GM23338 (cell line): Measurements from ENCODE around the gene ZDHHC1. TPM values are rescaled to one million over a fixed set of nuclear protein-coding genes. Genes with fewer than 3 reads are reported as not detected.

Experiments
- ATAC-seq: fragments of 200-7000 bp; cut with Tn5 transposase; 3 replicates; pipeline ENCODE4 v1.9.1; 2020
- DNase-seq: peaks from one replicate; pipeline ENCODE4 v3.0.0-alpha.2; 2015; ENCODE audit warnings: low spot score
- H2AFZ ChIP-seq: fragments of 200-600 bp; sonication (generic); 2 replicates; pipeline ENCODE4 v1.8.0; 2016; ENCODE audit warnings: antibody characterized with exemption, mild to moderate bottlenecking, moderate library complexity
- H3F3A ChIP-seq: fragments of 200-600 bp; sonication (generic); replicated peaks from 2 replicates; pipeline ENCODE4 v1.8.0; 2017; ENCODE audit warnings: antibody characterized with exemption, mixed run types, low read depth
- H3K27ac ChIP-seq: fragments of 200-600 bp; sonication (generic); 2 replicates; pipeline ENCODE4 v1.6.1; 2016; ENCODE audit warnings: low read depth
- H3K27me3 ChIP-seq: fragments of 200-600 bp; sonication (generic); 2 replicates; pipeline ENCODE4 v1.8.0; 2016; ENCODE audit warnings: mild to moderate bottlenecking, mixed run types, moderate library complexity; ENCODE audit not compliant: insufficient read depth
- H3K36me3 ChIP-seq: fragments of 200-600 bp; sonication (generic); 2 replicates; pipeline ENCODE4 v1.8.0; 2016; ENCODE audit warnings: mild to moderate bottlenecking; ENCODE audit not compliant: insufficient read depth
- H3K4me1 ChIP-seq: fragments of 200-600 bp; sonication (generic); 2 replicates; pipeline ENCODE4 v1.8.0; 2016; ENCODE audit warnings: mild to moderate bottlenecking, moderate library complexity; ENCODE audit not compliant: insufficient read depth
- H3K4me2 ChIP-seq: fragments of 200-600 bp; sonication (generic); 2 replicates; pipeline ENCODE4 v1.7.1; 2017; ENCODE audit warnings: mixed run types
- H3K4me3 ChIP-seq: fragments of 200-600 bp; sonication (generic); 2 replicates; pipeline ENCODE4 v1.6.1; 2016; ENCODE audit warnings: mixed run types
- H3K79me2 ChIP-seq: fragments of 200-600 bp; sonication (generic); replicated peaks from 2 replicates; pipeline ENCODE4 v1.8.0; 2017; ENCODE audit warnings: mild to moderate bottlenecking; ENCODE audit not compliant: insufficient read depth
- H3K9me2 ChIP-seq: fragments of 200-600 bp; sonication (generic); 2 replicates; pipeline ENCODE4 v1.8.0; 2017; ENCODE audit not compliant: insufficient read depth
- H4K20me1 ChIP-seq: fragments of 200-600 bp; sonication (generic); replicated peaks from 2 replicates; pipeline ENCODE4 v1.8.0; 2017; ENCODE audit warnings: mild to moderate bottlenecking; ENCODE audit not compliant: insufficient read depth
- H3K27ac Mint-ChIP-seq: 2 replicates; pipeline ENCODE4 v1.8.0; 2020; ENCODE audit warnings: inconsistent platforms, mild to moderate bottlenecking, moderate library complexity, mixed read lengths
- H3K27me3 Mint-ChIP-seq: 3 replicates; pipeline ENCODE4 v1.8.0; 2022; ENCODE audit warnings: low read depth, mild to moderate bottlenecking, moderate library complexity, mixed read lengths, inconsistent platforms; ENCODE audit not compliant: insufficient read depth, poor library complexity
- H3K36me3 Mint-ChIP-seq: 3 replicates; pipeline ENCODE4 v1.8.0; 2021; ENCODE audit warnings: low read depth, mild to moderate bottlenecking, inconsistent platforms, moderate library complexity, mixed read lengths
- H3K4me1 Mint-ChIP-seq: 3 replicates; pipeline ENCODE4 v1.8.0; 2020; ENCODE audit warnings: mild to moderate bottlenecking, inconsistent platforms, mixed read lengths
- H3K4me3 Mint-ChIP-seq: 3 replicates; pipeline ENCODE4 v1.8.0; 2021; ENCODE audit warnings: moderate library complexity, mild to moderate bottlenecking, inconsistent platforms, mixed read lengths
- H3K9me3 Mint-ChIP-seq: 3 replicates; pipeline ENCODE4 v1.8.0; 2020; ENCODE audit warnings: moderate library complexity, mild to moderate bottlenecking, inconsistent platforms, mixed read lengths
- EZH2phosphoT487 ChIP-seq: fragments of 200-600 bp; sonication (generic); IDR thresholded peaks from one replicate; pipeline ENCODE4 v1.8.1; 2018; ENCODE audit warnings: antibody characterized with exemption; ENCODE audit not compliant: unreplicated experiment
- JUNB ChIP-seq: IDR thresholded peaks from one replicate; pipeline ENCODE4 v1.6.1; 2016; ENCODE audit warnings: antibody characterized with exemption; ENCODE audit not compliant: unreplicated experiment
- STAT1 ChIP-seq: IDR thresholded peaks from one replicate; pipeline ENCODE4 v1.6.1; 2016; ENCODE audit warnings: antibody characterized with exemption; ENCODE audit not compliant: unreplicated experiment
- ZNF114 ChIP-seq: fragments of 250-450 bp; sonication (Bioruptor Pico); IDR thresholded peaks from 2 replicates; pipeline ENCODE4 v1.5.0; 2020; ENCODE audit warnings: mild to moderate bottlenecking, moderate library complexity
- polyA plus RNA-seq: library from polyadenylated mRNA; unstranded; fragments of >200 nt; fragmentation: Nextera tagmentation; extraction: Ambion mirVana; gene quantifications from 2 replicates; pipeline ENCODE4 v1.2.1, GENCODE V29; 2016
- total RNA-seq: library from RNA; depleted of rRNA; stranded (reverse); fragments of >200 nt; shearing (Covaris generic); gene quantifications from 2 replicates; pipeline ENCODE4 v1.2.3, GENCODE V29; 2014
- TF ChIP-seq, protein P1 (sequence below): fragments of 250-450 bp; sonication (Bioruptor Pico); IDR thresholded peaks from 2 replicates; pipeline ENCODE4 v1.5.0; 2020; ENCODE audit warnings: mild to moderate bottlenecking, moderate library complexity
- TF ChIP-seq, protein P2 (sequence below): IDR thresholded peaks from one replicate; pipeline ENCODE4 v1.6.1; 2018; ENCODE audit warnings: antibody characterized with exemption; ENCODE audit not compliant: unreplicated experiment

The ZDHHC1 gene
- total and polyA plus RNA-seq, 2 experiments from 2014 or later = 1.4 to 2.7 TPM

DNA sequence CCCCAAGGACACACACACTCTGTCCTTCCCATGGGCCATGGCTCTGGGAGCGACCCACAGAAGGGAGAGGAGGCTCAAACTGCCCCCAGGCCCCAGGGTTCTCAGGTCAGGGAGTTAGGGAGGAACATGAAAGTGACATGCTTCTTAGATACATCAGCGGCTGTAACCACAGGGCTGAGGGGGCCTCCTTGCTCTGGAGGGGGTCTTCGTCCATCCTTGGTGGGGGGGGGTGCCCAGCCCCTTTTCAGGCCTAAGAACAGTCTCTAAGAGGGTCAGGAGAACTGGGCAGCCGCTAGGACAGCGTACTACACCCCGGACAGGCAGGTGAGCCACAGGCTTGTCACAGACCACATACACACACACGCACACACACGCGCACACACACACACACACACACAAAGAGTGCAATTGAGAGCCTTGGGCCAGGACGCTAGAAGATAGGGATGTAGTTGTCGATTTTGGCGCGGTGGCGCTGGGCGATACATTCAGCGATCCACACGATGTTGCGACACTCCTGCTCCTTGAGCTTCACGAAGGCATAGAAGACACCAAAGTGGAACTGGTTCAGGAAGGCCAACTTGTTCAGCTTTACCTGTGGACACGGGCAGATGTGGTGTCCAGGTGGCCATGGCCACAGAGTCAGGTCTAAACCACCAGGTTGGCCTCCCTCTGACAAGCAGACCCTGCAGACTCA lies 22.0 kb upstream of the ZDHHC1 start (continued):
- TF ChIP-seq, protein P1, sequence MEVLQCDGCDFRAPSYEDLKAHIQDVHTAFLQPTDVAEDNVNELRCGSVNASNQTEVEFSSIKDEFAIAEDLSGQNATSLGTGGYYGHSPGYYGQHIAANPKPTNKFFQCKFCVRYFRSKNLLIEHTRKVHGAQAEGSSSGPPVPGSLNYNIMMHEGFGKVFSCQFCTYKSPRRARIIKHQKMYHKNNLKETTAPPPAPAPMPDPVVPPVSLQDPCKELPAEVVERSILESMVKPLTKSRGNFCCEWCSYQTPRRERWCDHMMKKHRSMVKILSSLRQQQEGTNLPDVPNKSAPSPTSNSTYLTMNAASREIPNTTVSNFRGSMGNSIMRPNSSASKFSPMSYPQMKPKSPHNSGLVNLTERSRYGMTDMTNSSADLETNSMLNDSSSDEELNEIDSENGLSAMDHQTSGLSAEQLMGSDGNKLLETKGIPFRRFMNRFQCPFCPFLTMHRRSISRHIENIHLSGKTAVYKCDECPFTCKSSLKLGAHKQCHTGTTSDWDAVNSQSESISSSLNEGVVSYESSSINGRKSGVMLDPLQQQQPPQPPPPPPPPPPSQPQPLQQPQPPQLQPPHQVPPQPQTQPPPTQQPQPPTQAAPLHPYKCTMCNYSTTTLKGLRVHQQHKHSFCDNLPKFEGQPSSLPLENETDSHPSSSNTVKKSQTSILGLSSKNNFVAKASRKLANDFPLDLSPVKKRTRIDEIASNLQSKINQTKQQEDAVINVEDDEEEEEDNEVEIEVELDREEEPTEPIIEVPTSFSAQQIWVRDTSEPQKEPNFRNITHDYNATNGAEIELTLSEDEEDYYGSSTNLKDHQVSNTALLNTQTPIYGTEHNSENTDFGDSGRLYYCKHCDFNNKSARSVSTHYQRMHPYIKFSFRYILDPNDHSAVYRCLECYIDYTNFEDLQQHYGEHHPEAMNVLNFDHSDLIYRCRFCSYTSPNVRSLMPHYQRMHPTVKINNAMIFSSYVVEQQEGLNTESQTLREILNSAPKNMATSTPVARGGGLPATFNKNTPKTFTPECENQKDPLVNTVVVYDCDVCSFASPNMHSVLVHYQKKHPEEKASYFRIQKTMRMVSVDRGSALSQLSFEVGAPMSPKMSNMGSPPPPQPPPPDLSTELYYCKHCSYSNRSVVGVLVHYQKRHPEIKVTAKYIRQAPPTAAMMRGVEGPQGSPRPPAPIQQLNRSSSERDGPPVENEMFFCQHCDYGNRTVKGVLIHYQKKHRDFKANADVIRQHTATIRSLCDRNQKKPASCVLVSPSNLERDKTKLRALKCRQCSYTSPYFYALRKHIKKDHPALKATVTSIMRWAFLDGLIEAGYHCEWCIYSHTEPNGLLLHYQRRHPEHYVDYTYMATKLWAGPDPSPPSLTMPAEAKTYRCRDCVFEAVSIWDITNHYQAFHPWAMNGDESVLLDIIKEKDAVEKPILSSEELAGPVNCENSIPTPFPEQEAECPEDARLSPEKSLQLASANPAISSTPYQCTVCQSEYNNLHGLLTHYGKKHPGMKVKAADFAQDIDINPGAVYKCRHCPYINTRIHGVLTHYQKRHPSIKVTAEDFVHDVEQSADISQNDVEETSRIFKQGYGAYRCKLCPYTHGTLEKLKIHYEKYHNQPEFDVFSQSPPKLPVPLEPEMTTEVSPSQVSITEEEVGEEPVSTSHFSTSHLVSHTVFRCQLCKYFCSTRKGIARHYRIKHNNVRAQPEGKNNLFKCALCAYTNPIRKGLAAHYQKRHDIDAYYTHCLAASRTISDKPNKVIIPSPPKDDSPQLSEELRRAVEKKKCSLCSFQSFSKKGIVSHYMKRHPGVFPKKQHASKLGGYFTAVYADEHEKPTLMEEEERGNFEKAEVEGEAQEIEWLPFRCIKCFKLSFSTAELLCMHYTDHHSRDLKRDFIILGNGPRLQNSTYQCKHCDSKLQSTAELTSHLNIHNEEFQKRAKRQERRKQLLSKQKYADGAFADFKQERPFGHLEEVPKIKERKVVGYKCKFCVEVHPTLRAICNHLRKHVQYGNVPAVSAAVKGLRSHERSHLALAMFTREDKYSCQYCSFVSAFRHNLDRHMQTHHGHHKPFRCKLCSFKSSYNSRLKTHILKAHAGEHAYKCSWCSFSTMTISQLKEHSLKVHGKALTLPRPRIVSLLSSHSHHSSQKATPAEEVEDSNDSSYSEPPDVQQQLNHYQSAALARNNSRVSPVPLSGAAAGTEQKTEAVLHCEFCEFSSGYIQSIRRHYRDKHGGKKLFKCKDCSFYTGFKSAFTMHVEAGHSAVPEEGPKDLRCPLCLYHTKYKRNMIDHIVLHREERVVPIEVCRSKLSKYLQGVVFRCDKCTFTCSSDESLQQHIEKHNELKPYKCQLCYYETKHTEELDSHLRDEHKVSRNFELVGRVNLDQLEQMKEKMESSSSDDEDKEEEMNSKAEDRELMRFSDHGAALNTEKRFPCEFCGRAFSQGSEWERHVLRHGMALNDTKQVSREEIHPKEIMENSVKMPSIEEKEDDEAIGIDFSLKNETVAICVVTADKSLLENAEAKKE = no peak
- TF ChIP-seq ZNF114 (no peak), JUNB (no peak)
- TF ChIP-seq, protein P2, sequence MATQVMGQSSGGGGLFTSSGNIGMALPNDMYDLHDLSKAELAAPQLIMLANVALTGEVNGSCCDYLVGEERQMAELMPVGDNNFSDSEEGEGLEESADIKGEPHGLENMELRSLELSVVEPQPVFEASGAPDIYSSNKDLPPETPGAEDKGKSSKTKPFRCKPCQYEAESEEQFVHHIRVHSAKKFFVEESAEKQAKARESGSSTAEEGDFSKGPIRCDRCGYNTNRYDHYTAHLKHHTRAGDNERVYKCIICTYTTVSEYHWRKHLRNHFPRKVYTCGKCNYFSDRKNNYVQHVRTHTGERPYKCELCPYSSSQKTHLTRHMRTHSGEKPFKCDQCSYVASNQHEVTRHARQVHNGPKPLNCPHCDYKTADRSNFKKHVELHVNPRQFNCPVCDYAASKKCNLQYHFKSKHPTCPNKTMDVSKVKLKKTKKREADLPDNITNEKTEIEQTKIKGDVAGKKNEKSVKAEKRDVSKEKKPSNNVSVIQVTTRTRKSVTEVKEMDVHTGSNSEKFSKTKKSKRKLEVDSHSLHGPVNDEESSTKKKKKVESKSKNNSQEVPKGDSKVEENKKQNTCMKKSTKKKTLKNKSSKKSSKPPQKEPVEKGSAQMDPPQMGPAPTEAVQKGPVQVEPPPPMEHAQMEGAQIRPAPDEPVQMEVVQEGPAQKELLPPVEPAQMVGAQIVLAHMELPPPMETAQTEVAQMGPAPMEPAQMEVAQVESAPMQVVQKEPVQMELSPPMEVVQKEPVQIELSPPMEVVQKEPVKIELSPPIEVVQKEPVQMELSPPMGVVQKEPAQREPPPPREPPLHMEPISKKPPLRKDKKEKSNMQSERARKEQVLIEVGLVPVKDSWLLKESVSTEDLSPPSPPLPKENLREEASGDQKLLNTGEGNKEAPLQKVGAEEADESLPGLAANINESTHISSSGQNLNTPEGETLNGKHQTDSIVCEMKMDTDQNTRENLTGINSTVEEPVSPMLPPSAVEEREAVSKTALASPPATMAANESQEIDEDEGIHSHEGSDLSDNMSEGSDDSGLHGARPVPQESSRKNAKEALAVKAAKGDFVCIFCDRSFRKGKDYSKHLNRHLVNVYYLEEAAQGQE = no peak

DNA sequence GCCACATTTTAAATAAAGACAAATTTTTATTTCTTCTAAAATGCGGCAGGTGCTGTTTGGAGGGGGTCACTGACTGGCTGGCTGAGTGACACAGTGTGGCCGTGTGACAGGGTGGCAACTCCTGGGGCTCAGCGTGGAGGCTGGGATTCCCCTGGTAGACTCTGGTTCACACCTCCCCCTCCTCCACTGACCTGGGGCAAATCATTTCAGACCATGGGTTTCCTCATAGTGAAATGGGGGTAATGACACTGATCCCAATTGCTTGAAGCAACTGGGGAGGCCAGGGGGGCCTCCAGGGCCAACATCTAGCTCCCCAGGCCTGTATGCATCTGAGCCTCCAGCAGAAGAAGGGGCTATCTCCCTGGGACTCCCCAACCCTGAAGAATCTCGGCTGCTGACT lies 21.2 kb upstream of the ZDHHC1 start:
- no peaks in the 10 kb centered on the region for H4K20me1 ChIP-seq
- no peak overlapping the region for H3K4me2 ChIP-seq
- H3K79me2 ChIP-seq = no peaks in the 10 kb centered on the region
- no peak overlapping the region for H3K4me3 ChIP-seq
- Mint-ChIP-seq H3K36me3 (peaks cover 16% of the 10 kb centered on the region), H3K27me3 (peaks cover 16% of the 10 kb centered on the region), H3K27ac (no peak overlapping the region), H3K4me1 (peaks cover 21% of the 10 kb centered on the region), H3K4me3 (no peak overlapping the region), H3K9me3 (peaks cover under 1% of the 10 kb centered on the region; the same call in 1 of the 3 replicates)
- no peak overlapping the region for H3K27ac ChIP-seq
- no peaks in the 10 kb centered on the region for H3K27me3 ChIP-seq
- no peaks in the 10 kb centered on the region for H3F3A ChIP-seq
- no peak for DNase-seq
- H3K36me3 ChIP-seq = peaks cover 3% of the 10 kb centered on the region; the same call in 1 of the 2 replicates
- ATAC-seq = no peak
- no peak overlapping the region for H2AFZ ChIP-seq
- H3K4me1 ChIP-seq = peaks cover 6% of the 10 kb centered on the region; the same call in 1 of the 2 replicates
- no peaks in the 10 kb centered on the region for H3K9me2 ChIP-seq
- TF ChIP-seq EZH2phosphoT487 = no peak
- TF ChIP-seq STAT1 = no peak
